GM13977 (cell line): ENCODE data around the gene HECTD2.
"Not testable (repeated sequence)": the region's sequence is repeated elsewhere in the genome, so short reads cannot be mapped to it uniquely, and the experiment has no call there.

Source experiments
- DNase-seq: peaks from one replicate; pipeline ENCODE4 v3.0.0; 2012; ENCODE audit warnings: low spot score
- CTCF ChIP-seq: IDR thresholded peaks from 2 replicates; pipeline ENCODE4 v1.5.1; 2012; ENCODE audit warnings: mild to moderate bottlenecking, control low read depth; ENCODE audit not compliant: insufficient read depth; ENCODE audit errors: extremely low read depth, missing control alignments
- in situ Hi-C: fragments of 300-500 bp; cut with MboI; formaldehyde crosslinking; loops from one replicate; pipeline ENCODE4 v1.12.0; 2022; ENCODE audit warnings: low sequenced_read_pairs, low pct_unique_long_range_greater_than_20kb, mixed read lengths, inconsistent platforms; ENCODE audit not compliant: unreplicated experiment

HECTD2 gene

GRCh38 chr10:91556691-91557566 lies 146.8 kb downstream of the HECTD2 start:
- in situ Hi-C loops: no loop called here
- no peak for DNase-seq
- no peak for TF ChIP-seq CTCF

- no peak for TF ChIP-seq CTCF
- in situ Hi-C loops: no loop called here
- DNase-seq: no peak
Measured at GRCh38 chr10:91557651-91558111, 147.5 kb downstream of the HECTD2 start.

- in situ Hi-C loops: no loop called here
- no peak for TF ChIP-seq CTCF
- DNase-seq: no peak
Measured at GRCh38 chr10:91558473-91558872, 148.3 kb downstream of the HECTD2 start.

GRCh38 chr10:91559169-91559568 lies 149.0 kb downstream of the HECTD2 start:
- no peak for TF ChIP-seq CTCF
- in situ Hi-C loops: no loop called here

GRCh38 chr10:91559750-91560149 lies 149.6 kb downstream of the HECTD2 start:
- no peak for TF ChIP-seq CTCF
- in situ Hi-C loops: no loop called here
- DNase-seq: no peak

More at GRCh38 chr10:91559169-91559568, 149.0 kb downstream of the HECTD2 start:
- DNase-seq: no peak

- in situ Hi-C loops, DNase-seq: not testable (repeated sequence)
Measured at GRCh38 chr10:91560827-91561226, 150.7 kb downstream of the HECTD2 start.

GRCh38 chr10:91562839-91563581 lies 152.9 kb downstream of the HECTD2 start:
- no peak for TF ChIP-seq CTCF
- in situ Hi-C loops: no loop called here
- DNase-seq: no peak
